Measurements from ENCODE around the gene ITGA1.

The ITGA1 gene

DNA sequence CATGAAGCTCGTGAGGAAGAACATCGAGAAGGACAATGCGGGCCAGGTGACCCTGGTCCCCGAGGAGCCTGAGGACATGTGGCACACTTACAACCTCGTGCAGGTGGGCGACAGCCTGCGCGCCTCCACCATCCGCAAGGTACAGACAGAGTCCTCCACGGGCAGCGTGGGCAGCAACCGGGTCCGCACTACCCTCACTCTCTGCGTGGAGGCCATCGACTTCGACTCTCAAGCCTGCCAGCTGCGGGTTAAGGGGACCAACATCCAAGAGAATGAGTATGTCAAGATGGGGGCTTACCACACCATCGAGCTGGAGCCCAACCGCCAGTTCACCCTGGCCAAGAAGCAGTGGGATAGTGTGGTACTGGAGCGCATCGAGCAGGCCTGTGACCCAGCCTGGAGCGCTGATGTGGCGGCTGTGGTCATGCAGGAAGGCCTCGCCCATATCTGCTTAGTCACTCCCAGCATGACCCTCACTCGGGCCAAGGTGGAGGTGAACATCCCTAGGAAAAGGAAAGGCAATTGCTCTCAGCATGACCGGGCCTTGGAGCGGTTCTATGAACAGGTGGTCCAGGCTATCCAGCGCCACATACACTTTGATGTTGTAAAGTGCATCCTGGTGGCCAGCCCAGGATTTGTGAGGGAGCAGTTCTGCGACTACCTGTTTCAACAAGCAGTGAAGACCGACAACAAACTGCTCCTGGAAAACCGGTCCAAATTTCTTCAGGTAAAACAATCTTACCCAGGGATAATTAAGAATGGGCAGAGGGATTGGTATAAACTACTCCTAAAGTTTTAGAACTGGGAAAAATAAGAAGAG is 12.9 kb downstream of the ITGA1 start:
- TF ChIP-seq, protein P1, sequence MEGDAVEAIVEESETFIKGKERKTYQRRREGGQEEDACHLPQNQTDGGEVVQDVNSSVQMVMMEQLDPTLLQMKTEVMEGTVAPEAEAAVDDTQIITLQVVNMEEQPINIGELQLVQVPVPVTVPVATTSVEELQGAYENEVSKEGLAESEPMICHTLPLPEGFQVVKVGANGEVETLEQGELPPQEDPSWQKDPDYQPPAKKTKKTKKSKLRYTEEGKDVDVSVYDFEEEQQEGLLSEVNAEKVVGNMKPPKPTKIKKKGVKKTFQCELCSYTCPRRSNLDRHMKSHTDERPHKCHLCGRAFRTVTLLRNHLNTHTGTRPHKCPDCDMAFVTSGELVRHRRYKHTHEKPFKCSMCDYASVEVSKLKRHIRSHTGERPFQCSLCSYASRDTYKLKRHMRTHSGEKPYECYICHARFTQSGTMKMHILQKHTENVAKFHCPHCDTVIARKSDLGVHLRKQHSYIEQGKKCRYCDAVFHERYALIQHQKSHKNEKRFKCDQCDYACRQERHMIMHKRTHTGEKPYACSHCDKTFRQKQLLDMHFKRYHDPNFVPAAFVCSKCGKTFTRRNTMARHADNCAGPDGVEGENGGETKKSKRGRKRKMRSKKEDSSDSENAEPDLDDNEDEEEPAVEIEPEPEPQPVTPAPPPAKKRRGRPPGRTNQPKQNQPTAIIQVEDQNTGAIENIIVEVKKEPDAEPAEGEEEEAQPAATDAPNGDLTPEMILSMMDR (conservative IDR thresholded peaks at IDR 0.05) = no peak; the same call in 1 of the 2 replicates
- peak; percentile 76; the same call in 1 of the 2 replicates for TF ChIP-seq ZFX (IDR thresholded peaks at IDR 0.05)
- H3K27ac ChIP-seq = peak overlapping the region; percentile 98

DNA sequence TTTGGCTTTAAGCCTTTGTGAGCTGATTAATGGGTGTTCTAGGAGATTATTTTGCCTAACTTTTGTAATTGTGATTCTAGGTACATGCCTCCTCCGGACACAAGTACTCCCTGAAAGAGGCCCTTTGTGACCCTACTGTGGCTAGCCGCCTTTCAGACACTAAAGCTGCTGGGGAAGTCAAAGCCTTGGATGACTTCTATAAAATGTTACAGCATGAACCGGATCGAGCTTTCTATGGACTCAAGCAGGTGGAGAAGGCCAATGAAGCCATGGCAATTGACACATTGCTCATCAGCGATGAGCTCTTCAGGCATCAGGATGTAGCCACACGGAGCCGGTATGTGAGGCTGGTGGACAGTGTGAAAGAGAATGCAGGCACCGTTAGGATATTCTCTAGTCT is 13.6 kb downstream of the ITGA1 start:
- H3K27ac ChIP-seq = peak overlapping the region; percentile 98
- no peak for TF ChIP-seq ZFX (IDR thresholded peaks at IDR 0.05)
- TF ChIP-seq, protein P1 (conservative IDR thresholded peaks at IDR 0.05) = no peak

DNA sequence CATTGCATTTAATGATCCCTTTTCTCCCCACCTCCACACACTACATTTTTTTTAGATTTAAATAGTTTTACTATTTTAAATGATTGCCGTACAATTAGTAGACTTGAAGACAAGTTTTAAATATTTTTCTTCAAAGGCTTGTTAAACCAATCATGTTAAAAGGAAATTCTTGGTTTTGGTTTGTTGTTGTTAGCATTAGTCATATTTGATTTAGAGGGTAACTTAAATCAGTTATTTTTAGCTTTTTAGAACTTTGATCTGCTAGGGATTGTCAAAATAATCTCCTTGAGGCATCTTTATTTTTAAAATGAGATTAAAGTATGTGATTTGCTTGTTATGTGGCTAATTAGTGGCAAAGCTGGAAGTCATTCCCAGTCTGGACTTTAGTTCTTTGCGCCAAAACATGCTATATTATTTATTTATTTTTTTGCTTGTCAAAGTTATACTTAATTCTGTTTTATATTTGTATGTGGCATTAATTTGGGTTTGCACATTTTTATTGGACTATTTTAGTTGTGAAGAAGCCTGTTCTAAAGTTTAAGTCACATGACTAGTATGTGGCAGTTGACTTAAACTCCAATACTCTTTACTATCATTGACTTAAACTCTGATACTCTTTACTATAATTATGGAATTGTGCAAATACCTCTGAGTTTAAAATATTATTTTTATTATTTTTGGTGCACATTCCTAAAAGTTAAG is 14.7 kb downstream of the ITGA1 start:
- TF ChIP-seq ZFX (IDR thresholded peaks at IDR 0.05) = no peak
- TF ChIP-seq, protein P1 (conservative IDR thresholded peaks at IDR 0.05) = no peak
- no peak overlapping the region for H3K27ac ChIP-seq

DNA sequence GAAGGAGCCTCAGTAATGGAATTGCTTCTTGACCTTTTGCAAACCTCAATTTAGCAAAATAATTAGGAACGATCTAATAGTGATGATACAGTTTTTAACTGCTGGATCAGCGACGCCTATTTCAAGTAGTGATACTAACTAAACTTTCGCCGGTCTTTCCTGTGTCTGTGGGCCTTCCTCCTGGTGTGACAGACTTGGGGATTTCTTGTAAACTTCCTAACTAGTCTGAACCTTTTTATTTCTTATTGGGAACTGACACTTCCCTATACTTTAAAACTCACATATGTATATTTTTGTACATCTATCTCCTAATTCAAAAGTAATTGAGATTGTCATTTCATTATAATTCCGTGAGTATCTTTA is 15.2 kb downstream of the ITGA1 start:
- no peak for TF ChIP-seq ZFX (IDR thresholded peaks at IDR 0.05)
- TF ChIP-seq, protein P1 (conservative IDR thresholded peaks at IDR 0.05) = no peak
- no peak overlapping the region for H3K27ac ChIP-seq

DNA sequence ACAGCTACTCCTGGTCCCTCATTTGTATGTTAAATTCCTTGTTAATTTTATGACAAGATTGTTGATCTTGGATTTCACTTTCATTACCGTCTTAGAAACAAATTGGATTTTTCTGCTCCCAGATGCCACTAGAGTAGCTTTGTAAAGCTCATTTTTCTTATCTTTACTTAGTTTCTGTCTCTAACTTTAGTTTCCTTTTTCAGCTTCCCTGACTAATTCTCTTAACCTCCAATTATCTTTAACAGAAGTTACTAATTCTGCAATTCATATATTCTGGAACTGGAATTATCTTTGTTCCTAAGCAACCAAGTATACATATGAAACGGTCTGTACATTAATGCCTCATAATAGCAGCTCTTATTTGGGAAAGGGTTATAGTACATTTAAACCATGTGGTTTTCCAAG is 16.7 kb downstream of the ITGA1 start:
- TF ChIP-seq, protein P1 (conservative IDR thresholded peaks at IDR 0.05) = no peak
- TF ChIP-seq ZFX (IDR thresholded peaks at IDR 0.05) = no peak
- no peak overlapping the region for H3K27ac ChIP-seq

DNA sequence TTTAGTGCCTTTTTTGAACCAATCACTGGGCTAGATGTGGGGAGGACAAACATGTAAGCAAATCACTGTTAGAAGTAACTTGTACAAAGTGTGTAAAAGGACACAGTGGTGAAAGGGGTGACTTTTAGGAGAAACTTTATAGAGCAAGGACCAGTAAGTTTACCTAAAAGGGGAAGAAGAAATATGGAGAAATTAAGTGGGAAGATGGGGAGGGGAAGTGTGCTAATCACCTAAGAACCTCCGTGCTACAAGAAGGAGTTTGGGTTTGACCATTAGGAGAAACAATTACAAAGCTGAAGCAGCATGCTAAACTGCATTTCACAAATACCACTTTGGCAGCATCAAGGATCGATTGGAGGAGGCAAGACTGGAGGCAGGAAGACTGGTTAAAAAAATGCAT is 17.3 kb downstream of the ITGA1 start:
- TF ChIP-seq ZFX (IDR thresholded peaks at IDR 0.05) = no peak
- TF ChIP-seq, protein P1 (conservative IDR thresholded peaks at IDR 0.05) = no peak
- H3K27ac ChIP-seq = no peak overlapping the region

DNA sequence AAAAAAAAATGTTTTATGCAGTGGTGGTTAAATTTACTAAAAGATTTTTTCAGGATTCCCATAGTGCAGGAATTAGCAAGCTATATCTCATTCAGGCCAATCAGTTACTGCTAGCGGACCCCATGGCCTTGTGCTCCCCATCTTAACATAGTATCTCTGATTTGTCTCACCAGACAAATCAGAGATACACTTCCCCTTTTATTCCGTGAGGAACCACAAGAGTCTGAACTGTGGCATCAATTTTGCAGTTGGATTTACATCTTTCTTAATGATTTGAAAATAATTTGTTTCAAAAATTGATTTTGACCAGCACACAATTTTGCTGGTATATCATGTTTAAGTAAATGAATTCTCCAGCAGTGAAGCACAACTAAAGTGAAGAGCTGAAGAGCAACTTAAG is 17.9 kb downstream of the ITGA1 start:
- no peak overlapping the region for H3K27ac ChIP-seq
- no peak for TF ChIP-seq ZFX (IDR thresholded peaks at IDR 0.05)
- TF ChIP-seq, protein P1 (conservative IDR thresholded peaks at IDR 0.05) = no peak
